K562 (cell line): Measurements from ENCODE around the gene SLC40A1. TPM values are rescaled to one million over a fixed set of nuclear protein-coding genes. Genes with fewer than 3 reads are reported as not detected.

Experiments used
- ATAC-seq: fragments of 200-7000 bp; cut with Tn5 transposase; 3 replicates; pipeline ENCODE4 v1.9.1; 2020; ENCODE audit warnings: moderate library complexity
- BruUV-seq: library from RNA; stranded (reverse); fragments of 400-500 nt; replicated peaks from 2 replicates; lab custom pipeline; 2021; lab: Mats Ljungman, UMichigan
- CTCF ChIA-PET: fragments of 300-600 bp; formaldehyde crosslinking; extraction: SDS; loops from one replicate; lab custom pipeline; 2021; ENCODE audit warnings: low intra/inter-chr PET ratio; lab: Yijun Ruan, JAX
- POLR2A ChIA-PET: fragments of 300-600, 350-650 bp; sonication (Branson Sonifier 250); formaldehyde crosslinking; extraction: SDS; loops from one replicate; lab custom pipeline; 2021; ENCODE audit warnings: antibody characterized with exemption, inconsistent platforms; lab: Yijun Ruan, JAX
- DNase-seq, 4 experiments: peaks; one replicate each; pipeline versions ENCODE4 v3.0.0 to v3.0.0-alpha.2; 2011 to 2018; ENCODE audit warnings: low spot score in 3 of 4, mixed read lengths in 3 of 4; ENCODE audit errors: extremely low read depth in 1 of 4
- FAIRE-seq: peaks from 2 replicates; lab custom pipeline; 2011; peaks lifted over from hg19 to GRCh38; lab: Jason Lieb, UNC
- H2AFZ ChIP-seq: 2 replicates; pipeline ENCODE4 v1.6.0; 2011; ENCODE audit warnings: low read depth, low read length, control low read depth, inconsistent platforms
- H3K27ac ChIP-seq: fragments of 200-600 bp; 3 replicates; pipeline ENCODE4 v1.8.0; 2011; ENCODE audit warnings: low read depth, mild to moderate bottlenecking, control low read depth, inconsistent platforms, low read length, moderate library complexity, mixed read lengths; ENCODE audit errors: extremely low read depth
- H3K27me3 ChIP-seq, 2 experiments: fragments of 300-600 bp in 1 of 2; 2 replicates in 1 of 2; 3 replicates in 1 of 2; pipeline versions ENCODE4 v1.6.0 to v1.8.0; 2011; ENCODE audit warnings: inconsistent platforms in 2 of 2, low read length in 2 of 2, mild to moderate bottlenecking in 1 of 2, mixed read lengths in 1 of 2, moderate library complexity in 1 of 2; ENCODE audit not compliant: control insufficient read depth in 2 of 2, insufficient read depth in 2 of 2
- H3K36me3 ChIP-seq: fragments of 300-600 bp; 3 replicates; pipeline ENCODE4 v1.8.0; 2011; ENCODE audit warnings: mild to moderate bottlenecking, low read length, inconsistent platforms; ENCODE audit not compliant: control insufficient read depth, insufficient read depth
- H3K4me1 ChIP-seq, 2 experiments: fragments of 200-600 bp in 1 of 2; replicated peaks in 1 of 2; 2 replicates in 1 of 2; 3 replicates in 1 of 2; pipeline versions ENCODE4 v1.5.1 to v1.8.0; 2011; ENCODE audit warnings: inconsistent platforms in 2 of 2, low read length in 2 of 2, mild to moderate bottlenecking in 1 of 2, mixed read lengths in 1 of 2, moderate library complexity in 1 of 2; ENCODE audit not compliant: control insufficient read depth in 2 of 2, insufficient read depth in 2 of 2
- H3K4me2 ChIP-seq: 2 replicates; pipeline ENCODE4 v1.6.1; 2011; ENCODE audit warnings: low read length, control low read depth, inconsistent platforms, mixed read lengths; ENCODE audit not compliant: insufficient read depth
- H3K4me3 ChIP-seq: fragments of 200-600 bp; sonication (generic), shearing (Covaris generic); 2 replicates; pipeline ENCODE4 v1.5.1; 2016; ENCODE audit warnings: control low read depth, inconsistent platforms
- H3K79me2 ChIP-seq: fragments of 200-600 bp; 3 replicates; pipeline ENCODE4 v1.8.0; 2011; ENCODE audit warnings: low read length, inconsistent platforms; ENCODE audit not compliant: control insufficient read depth, insufficient read depth
- H3K9ac ChIP-seq, 2 experiments: 2 replicates each; pipeline versions ENCODE4 v1.6.0 to v1.6.1; 2011; ENCODE audit warnings: low read depth in 2 of 2, low read length in 2 of 2, control low read depth in 1 of 2, inconsistent platforms in 1 of 2, mild to moderate bottlenecking in 1 of 2, mixed read lengths in 1 of 2; ENCODE audit not compliant: insufficient read depth in 1 of 2
- H3K9me1 ChIP-seq: one replicate; pipeline ENCODE4 v1.6.0; 2011; ENCODE audit warnings: inconsistent platforms, mild to moderate bottlenecking, low read length, moderate library complexity; ENCODE audit not compliant: control insufficient read depth, insufficient read depth
- H3K9me3 ChIP-seq: replicated peaks from 2 replicates; pipeline ENCODE4 v1.5.1; 2011; ENCODE audit warnings: low read depth, low read length, inconsistent platforms; ENCODE audit not compliant: control insufficient read depth, insufficient read depth
- H4K20me1 ChIP-seq: replicated peaks from 2 replicates; pipeline ENCODE4 v1.6.1; 2011; ENCODE audit warnings: low read length, inconsistent platforms, mixed read lengths; ENCODE audit not compliant: control insufficient read depth, insufficient read depth
- CTCFL ChIP-seq: IDR thresholded peaks from 2 replicates; pipeline ENCODE4 v1.6.1; 2011; ENCODE audit warnings: borderline replicate concordance, low read depth, mild to moderate bottlenecking, moderate library complexity, low read length; ENCODE audit not compliant: insufficient read depth, poor library complexity, severe bottlenecking
- E2F4 ChIP-seq: sonication (generic); formaldehyde crosslinking; IDR thresholded peaks from 2 replicates; pipeline ENCODE4 v1.8.0; 2022; ENCODE audit warnings: mild to moderate bottlenecking, low read depth, missing genetic modification reagents
- FOXJ3 ChIP-seq: sonication (generic); formaldehyde crosslinking; IDR thresholded peaks from 2 replicates; pipeline ENCODE4 v1.4.0; 2020; ENCODE audit warnings: mild to moderate bottlenecking, missing genetic modification reagents
- HDAC2 ChIP-seq: fragments of 450-650 bp; IDR thresholded peaks from 2 replicates; pipeline ENCODE4 v1.6.1; 2016; ENCODE audit warnings: mild to moderate bottlenecking
- HES1 ChIP-seq: fragments of 450-650 bp; IDR thresholded peaks from 2 replicates; pipeline ENCODE4 v1.6.1; 2016; ENCODE audit warnings: low read depth, mild to moderate bottlenecking, moderate library complexity
- HNRNPLL ChIP-seq: fragments of 200-400 bp; formaldehyde crosslinking; IDR thresholded peaks from 2 replicates; pipeline ENCODE4 v1.6.1; 2017; ENCODE audit warnings: low read length, low read depth, mild to moderate bottlenecking; ENCODE audit not compliant: poor library complexity, severe bottlenecking
- KDM5B ChIP-seq: fragments of 200-600 bp; sonication (generic); IDR thresholded peaks from 2 replicates; pipeline ENCODE4 v1.6.1; 2012; ENCODE audit warnings: low read depth, mild to moderate bottlenecking, moderate library complexity, low read length, control low read depth, inconsistent platforms; ENCODE audit not compliant: insufficient replicate concordance
- NCOA2 ChIP-seq, 2 experiments: fragments of 450-650 bp; IDR thresholded peaks; 2 replicates each; pipeline ENCODE4 v1.6.1; 2018; ENCODE audit warnings: mild to moderate bottlenecking in 2 of 2, moderate library complexity in 1 of 2; ENCODE audit not compliant: partially characterized antibody in 2 of 2
- NFIC ChIP-seq: fragments of 450-650 bp; IDR thresholded peaks from 2 replicates; pipeline ENCODE4 v1.6.1; 2017; ENCODE audit warnings: mild to moderate bottlenecking, inconsistent platforms
- SMAD4 ChIP-seq: fragments of 250-450 bp; sonication (Bioruptor Pico); conservative IDR thresholded peaks from 2 replicates; pipeline ENCODE4 v1.8.0; 2021; ENCODE audit warnings: inconsistent platforms, mild to moderate bottlenecking, moderate library complexity
- TCF7 ChIP-seq: sonication (generic); IDR thresholded peaks from 2 replicates; pipeline ENCODE4 v1.6.1; 2016; ENCODE audit warnings: antibody characterized with exemption, borderline replicate concordance
- ZC3H8 ChIP-seq: fragments of 450-650 bp; IDR thresholded peaks from 2 replicates; pipeline ENCODE4 v1.6.1; 2017
- ZNF12 ChIP-seq: sonication (generic); formaldehyde crosslinking; IDR thresholded peaks from 2 replicates; pipeline ENCODE4 v1.4.0; 2020; ENCODE audit warnings: mild to moderate bottlenecking, missing genetic modification reagents
- ZNF121 ChIP-seq: sonication (generic); formaldehyde crosslinking; conservative IDR thresholded peaks from 2 replicates; pipeline ENCODE4 v1.8.0; 2022; ENCODE audit warnings: missing genetic modification reagents
- ZNF24 ChIP-seq: fragments of 450-650 bp; IDR thresholded peaks from 2 replicates; pipeline ENCODE4 v1.6.1; 2016
- ZNF668 ChIP-seq: fragments of 250-450 bp; sonication (Bioruptor Pico); IDR thresholded peaks from 2 replicates; pipeline ENCODE4 v1.8.0; 2022; ENCODE audit warnings: mild to moderate bottlenecking, inconsistent platforms
- WGBS: fragments of 100-300 bp; shearing (Covaris generic); methylation state at CpG from one replicate; pipeline ENCODE4 v1.1.6; 2016; ENCODE audit warnings: low coverage, mixed read lengths; ENCODE audit not compliant: insufficient coverage; ENCODE audit errors: missing lambda C conversion rate; 5-methylcytosine and 5-hydroxymethylcytosine counted together
- in situ Hi-C: fragments of 300-500 bp; cut with MboI; formaldehyde crosslinking; loops from 4 replicates; pipeline ENCODE4 v1.15.0; 2018; ENCODE audit warnings: inconsistent platforms, mixed read lengths
- intact Hi-C: fragments of 100-400 bp; cut with micrococcal nuclease; formaldehyde crosslinking; loops from 2 replicates; pipeline ENCODE4 v1.14.2; 2022
- polyA plus RNA-seq, 8 experiments: library from polyadenylated mRNA; depleted of rRNA in 4 of 8; stranded (reverse) in 5 of 8; unstranded in 3 of 8; fragments of >200 nt; fragmentation: Nextera tagmentation in 2 of 8; fragmentation: Illumina TruSeq in 1 of 8; extraction: Ambion mirVana in 2 of 8; extraction: Trizol in 1 of 8; gene quantifications; 2 replicates each; pipeline versions ENCODE4 v1.2.1 to v1.2.3, GENCODE V29; 2011 to 2014; ENCODE audit warnings: inconsistent platforms in 1 of 8, missing spikeins in 1 of 8
- total RNA-seq, 7 experiments: library from RNA; depleted of rRNA in 6 of 7; stranded (reverse); fragments of >200 nt in 6 of 7; fragmentation: Illumina TruSeq in 2 of 7; extraction: Trizol in 2 of 7; gene quantifications; 2 replicates each; pipeline versions ENCODE4 v1.2.1 to v1.2.3, GENCODE V29; 2011 to 2021; ENCODE audit warnings: low replicate concordance in 1 of 7
- TF ChIP-seq, protein P1 (sequence below), 2 experiments: fragments of 450-650 bp in 1 of 2; sonication (generic) in 1 of 2; formaldehyde crosslinking in 1 of 2; IDR thresholded peaks in 1 of 2; conservative IDR thresholded peaks in 1 of 2; 2 replicates each; pipeline versions ENCODE4 v1.6.1 to v1.8.1; 2016 to 2023; ENCODE audit warnings: mild to moderate bottlenecking in 2 of 2, moderate library complexity in 2 of 2, inconsistent platforms in 1 of 2, missing genetic modification reagents in 1 of 2

SLC40A1 gene
- total and polyA plus RNA-seq, 9 of the 15 experiments (the other 6 are each of a cell fraction or from before 2014, with no cell fraction given), result 42.2 to 95.9 (median 54.9) TPM

GRCh38 chr2:189577121-189577520 lies 3.5 kb downstream of the SLC40A1 start:
- BruUV-seq, result no TSS peak
- Histone ChIP-seq H2AFZ (no peak overlapping the region), H3K4me2 (peak overlapping the region; percentile 18; the same call in 1 of the 2 replicates), H3K4me1 (peaks cover 0 to 19% of the 10 kb centered on the region in 2 experiments; a peak in 2 of 5 replicates), H3K9ac (peak overlapping the region in 1 of 2 experiments; percentile 43; a peak in 1 of 4 replicates), H3K79me2 (peaks cover 92% of the 10 kb centered on the region), H3K9me3 (no peaks in the 10 kb centered on the region), H3K4me3 (no peak overlapping the region), H3K27me3 (no peaks in the 10 kb centered on the region), H3K36me3 (peaks cover 80% of the 10 kb centered on the region), H3K27ac (no peak overlapping the region), H3K9me1 (no peaks in the 10 kb centered on the region), H4K20me1 (no peaks in the 10 kb centered on the region)
- in situ Hi-C loops, result no loop called here
- intact Hi-C loops, result no loop called here
- POLR2A ChIA-PET, result interaction anchor here (0.5 to 1.0 kb wide), 4 partner anchors 19 to 97 kb away, joined by 3 to 4 read pairs (median 3); no protein-coding TSS in a partner anchor
- 70% methylated on average over 5 of the region's 5 CpGs for WGBS
- TF ChIP-seq KDM5B, result no peak
- TF ChIP-seq, protein P1, sequence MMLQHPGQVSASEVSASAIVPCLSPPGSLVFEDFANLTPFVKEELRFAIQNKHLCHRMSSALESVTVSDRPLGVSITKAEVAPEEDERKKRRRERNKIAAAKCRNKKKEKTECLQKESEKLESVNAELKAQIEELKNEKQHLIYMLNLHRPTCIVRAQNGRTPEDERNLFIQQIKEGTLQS (IDR thresholded peaks at IDR 0.05), result no peak
- TF ChIP-seq, protein P1 (CRISPR knock-in tag; conservative IDR thresholded peaks at IDR 0.05), result no peak
- no peak for TF ChIP-seq NFIC
- TF ChIP-seq E2F4 (CRISPR knock-in tag), result no peak
- no peak for TF ChIP-seq TCF7
- no peak for TF ChIP-seq ZNF668 (CRISPR knock-in tag)
- TF ChIP-seq SMAD4 (CRISPR knock-in tag), result no peak
- TF ChIP-seq HDAC2, result no peak
- no peak for TF ChIP-seq HNRNPLL
- no peak for TF ChIP-seq HES1
- no peak for TF ChIP-seq ZC3H8
- no peak for TF ChIP-seq NCOA2 (IDR thresholded peaks at IDR 0.05; ENCODE audit: partially characterized antibody in 2 of 2)
- no peak for TF ChIP-seq ZNF121 (CRISPR knock-in tag)
- no peak for TF ChIP-seq ZNF12 (CRISPR knock-in tag)
- TF ChIP-seq CTCFL, result no peak
- no peak for TF ChIP-seq FOXJ3 (CRISPR knock-in tag)
- no peak for TF ChIP-seq ZNF24
- CTCF ChIA-PET, result no interaction called here
- FAIRE-seq, result no peak
- no peak for ATAC-seq
- no peak for DNase-seq
